GM23338 (cell line): ENCODE measurements around the gene KLHL33. TPM values are rescaled to one million over a fixed set of nuclear protein-coding genes. Genes with fewer than 3 reads are reported as not detected.

ENCODE experiments used
- ATAC-seq: fragments of 200-7000 bp; cut with Tn5 transposase; 3 replicates; pipeline ENCODE4 v1.9.1; 2020
- DNase-seq: peaks from one replicate; pipeline ENCODE4 v3.0.0-alpha.2; 2015; ENCODE audit warnings: low spot score
- H2AFZ ChIP-seq: fragments of 200-600 bp; sonication (generic); 2 replicates; pipeline ENCODE4 v1.8.0; 2016; ENCODE audit warnings: antibody characterized with exemption, mild to moderate bottlenecking, moderate library complexity
- H3F3A ChIP-seq: fragments of 200-600 bp; sonication (generic); replicated peaks from 2 replicates; pipeline ENCODE4 v1.8.0; 2017; ENCODE audit warnings: antibody characterized with exemption, mixed run types, low read depth
- H3K27ac ChIP-seq: fragments of 200-600 bp; sonication (generic); 2 replicates; pipeline ENCODE4 v1.6.1; 2016; ENCODE audit warnings: low read depth
- H3K27me3 ChIP-seq: fragments of 200-600 bp; sonication (generic); 2 replicates; pipeline ENCODE4 v1.8.0; 2016; ENCODE audit warnings: mild to moderate bottlenecking, mixed run types, moderate library complexity; ENCODE audit not compliant: insufficient read depth
- H3K36me3 ChIP-seq: fragments of 200-600 bp; sonication (generic); 2 replicates; pipeline ENCODE4 v1.8.0; 2016; ENCODE audit warnings: mild to moderate bottlenecking; ENCODE audit not compliant: insufficient read depth
- H3K4me1 ChIP-seq: fragments of 200-600 bp; sonication (generic); 2 replicates; pipeline ENCODE4 v1.8.0; 2016; ENCODE audit warnings: mild to moderate bottlenecking, moderate library complexity; ENCODE audit not compliant: insufficient read depth
- H3K4me2 ChIP-seq: fragments of 200-600 bp; sonication (generic); 2 replicates; pipeline ENCODE4 v1.7.1; 2017; ENCODE audit warnings: mixed run types
- H3K4me3 ChIP-seq: fragments of 200-600 bp; sonication (generic); 2 replicates; pipeline ENCODE4 v1.6.1; 2016; ENCODE audit warnings: mixed run types
- H3K79me2 ChIP-seq: fragments of 200-600 bp; sonication (generic); replicated peaks from 2 replicates; pipeline ENCODE4 v1.8.0; 2017; ENCODE audit warnings: mild to moderate bottlenecking; ENCODE audit not compliant: insufficient read depth
- H3K9me2 ChIP-seq: fragments of 200-600 bp; sonication (generic); 2 replicates; pipeline ENCODE4 v1.8.0; 2017; ENCODE audit not compliant: insufficient read depth
- H4K20me1 ChIP-seq: fragments of 200-600 bp; sonication (generic); replicated peaks from 2 replicates; pipeline ENCODE4 v1.8.0; 2017; ENCODE audit warnings: mild to moderate bottlenecking; ENCODE audit not compliant: insufficient read depth
- H3K27ac Mint-ChIP-seq: 2 replicates; pipeline ENCODE4 v1.8.0; 2020; ENCODE audit warnings: inconsistent platforms, mild to moderate bottlenecking, moderate library complexity, mixed read lengths
- H3K27me3 Mint-ChIP-seq: 3 replicates; pipeline ENCODE4 v1.8.0; 2022; ENCODE audit warnings: low read depth, mild to moderate bottlenecking, moderate library complexity, mixed read lengths, inconsistent platforms; ENCODE audit not compliant: insufficient read depth, poor library complexity
- H3K36me3 Mint-ChIP-seq: 3 replicates; pipeline ENCODE4 v1.8.0; 2021; ENCODE audit warnings: low read depth, mild to moderate bottlenecking, inconsistent platforms, moderate library complexity, mixed read lengths
- H3K4me1 Mint-ChIP-seq: 3 replicates; pipeline ENCODE4 v1.8.0; 2020; ENCODE audit warnings: mild to moderate bottlenecking, inconsistent platforms, mixed read lengths
- H3K4me3 Mint-ChIP-seq: 3 replicates; pipeline ENCODE4 v1.8.0; 2021; ENCODE audit warnings: moderate library complexity, mild to moderate bottlenecking, inconsistent platforms, mixed read lengths
- H3K9me3 Mint-ChIP-seq: 3 replicates; pipeline ENCODE4 v1.8.0; 2020; ENCODE audit warnings: moderate library complexity, mild to moderate bottlenecking, inconsistent platforms, mixed read lengths
- CREB1 ChIP-seq: fragments of 250-450 bp; sonication (Bioruptor Pico); IDR thresholded peaks from 2 replicates; pipeline ENCODE4 v1.5.0; 2020; ENCODE audit warnings: low read depth, mild to moderate bottlenecking, moderate library complexity
- CTCF ChIP-seq, 2 experiments: fragments of 200-600 bp in 1 of 2; sonication (generic) in 1 of 2; conservative IDR thresholded peaks; 2 replicates each; pipeline versions ENCODE4 v1.5.1 to v1.6.1; 2016 to 2017; ENCODE audit warnings: antibody characterized with exemption in 2 of 2, low read depth in 2 of 2, mild to moderate bottlenecking in 2 of 2, moderate library complexity in 1 of 2
- EZH2 ChIP-seq: fragments of 200-600 bp; sonication (generic); IDR thresholded peaks from one replicate; pipeline ENCODE4 v1.8.0; 2017; ENCODE audit warnings: antibody characterized with exemption, mild to moderate bottlenecking, low read depth; ENCODE audit not compliant: unreplicated experiment
- EZH2phosphoT487 ChIP-seq: fragments of 200-600 bp; sonication (generic); IDR thresholded peaks from one replicate; pipeline ENCODE4 v1.8.1; 2018; ENCODE audit warnings: antibody characterized with exemption; ENCODE audit not compliant: unreplicated experiment
- JUNB ChIP-seq: IDR thresholded peaks from one replicate; pipeline ENCODE4 v1.6.1; 2016; ENCODE audit warnings: antibody characterized with exemption; ENCODE audit not compliant: unreplicated experiment
- POLR2AphosphoS5 ChIP-seq: IDR thresholded peaks from 2 replicates; pipeline ENCODE4 v1.6.1; 2016; ENCODE audit warnings: antibody characterized with exemption, low read depth
- STAT1 ChIP-seq: IDR thresholded peaks from one replicate; pipeline ENCODE4 v1.6.1; 2016; ENCODE audit warnings: antibody characterized with exemption; ENCODE audit not compliant: unreplicated experiment
- ZNF114 ChIP-seq: fragments of 250-450 bp; sonication (Bioruptor Pico); IDR thresholded peaks from 2 replicates; pipeline ENCODE4 v1.5.0; 2020; ENCODE audit warnings: mild to moderate bottlenecking, moderate library complexity
- ZNF462 ChIP-seq: fragments of 250-450 bp; sonication (Bioruptor Pico); IDR thresholded peaks from 2 replicates; pipeline ENCODE4 v1.5.0; 2020; ENCODE audit warnings: mild to moderate bottlenecking, moderate library complexity
- polyA plus RNA-seq: library from polyadenylated mRNA; unstranded; fragments of >200 nt; fragmentation: Nextera tagmentation; extraction: Ambion mirVana; gene quantifications from 2 replicates; pipeline ENCODE4 v1.2.1, GENCODE V29; 2016
- total RNA-seq: library from RNA; depleted of rRNA; stranded (reverse); fragments of >200 nt; shearing (Covaris generic); gene quantifications from 2 replicates; pipeline ENCODE4 v1.2.3, GENCODE V29; 2014
- TF ChIP-seq, protein P1 (sequence below): IDR thresholded peaks from one replicate; pipeline ENCODE4 v1.6.1; 2018; ENCODE audit warnings: antibody characterized with exemption; ENCODE audit not compliant: unreplicated experiment
- TF ChIP-seq, protein P2 (sequence below): IDR thresholded peaks from 2 replicates; pipeline ENCODE4 v1.6.1; 2016; ENCODE audit warnings: antibody characterized with exemption

Gene KLHL33
- total and polyA plus RNA-seq, 2 experiments from 2014 or later: 0.15 to 0.35 TPM

DNA sequence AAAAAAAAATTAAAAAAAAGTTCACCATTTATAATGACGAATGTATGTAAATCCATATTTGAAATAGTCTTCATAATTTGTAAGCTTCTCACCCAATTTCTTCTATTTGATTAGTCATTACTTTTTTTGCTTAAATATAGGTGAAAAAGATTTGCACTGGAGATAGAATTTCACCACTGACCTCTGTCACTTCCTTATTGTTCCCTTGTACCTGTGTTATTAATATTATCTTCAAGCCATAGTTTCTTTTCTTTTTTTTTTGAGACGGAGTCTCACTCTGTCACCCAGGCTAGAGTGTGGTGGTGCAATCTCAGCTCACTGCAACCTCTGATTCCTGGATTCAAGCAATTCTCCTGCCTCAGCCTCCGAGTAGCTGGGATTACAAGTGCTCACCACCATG lies 38.5 kb downstream of the KLHL33 start:
- Mint-ChIP-seq H3K27ac (no peak overlapping the region), H3K9me3 (no peaks in the 10 kb centered on the region), H3K36me3 (peaks cover 12% of the 10 kb centered on the region), H3K27me3 (peaks cover 2% of the 10 kb centered on the region), H3K4me1 (no peaks in the 10 kb centered on the region), H3K4me3 (no peak overlapping the region)
- Histone ChIP-seq H2AFZ (no peak overlapping the region), H3K79me2 (no peaks in the 10 kb centered on the region), H3K4me2 (no peak overlapping the region), H3K27ac (no peak overlapping the region), H3K4me1 (no peaks in the 10 kb centered on the region), H3K36me3 (no peaks in the 10 kb centered on the region; the same call in none of the 2 replicates), H3F3A (no peaks in the 10 kb centered on the region), H3K4me3 (no peak overlapping the region), H4K20me1 (no peaks in the 10 kb centered on the region), H3K27me3 (no peaks in the 10 kb centered on the region), H3K9me2 (no peaks in the 10 kb centered on the region)
- no peak for ATAC-seq
- TF ChIP-seq EZH2phosphoT487 (no peak), CREB1 (CRISPR knock-in tag) (no peak), CTCF (conservative IDR thresholded peaks at IDR 0.05; ENCODE audit: low read depth in 2 of 2) (no peak), STAT1 (no peak), JUNB (no peak), ZNF114 (CRISPR knock-in tag) (no peak), ZNF462 (CRISPR knock-in tag) (no peak), EZH2 (no peak), POLR2AphosphoS5 (no peak)
- TF ChIP-seq, protein P1, sequence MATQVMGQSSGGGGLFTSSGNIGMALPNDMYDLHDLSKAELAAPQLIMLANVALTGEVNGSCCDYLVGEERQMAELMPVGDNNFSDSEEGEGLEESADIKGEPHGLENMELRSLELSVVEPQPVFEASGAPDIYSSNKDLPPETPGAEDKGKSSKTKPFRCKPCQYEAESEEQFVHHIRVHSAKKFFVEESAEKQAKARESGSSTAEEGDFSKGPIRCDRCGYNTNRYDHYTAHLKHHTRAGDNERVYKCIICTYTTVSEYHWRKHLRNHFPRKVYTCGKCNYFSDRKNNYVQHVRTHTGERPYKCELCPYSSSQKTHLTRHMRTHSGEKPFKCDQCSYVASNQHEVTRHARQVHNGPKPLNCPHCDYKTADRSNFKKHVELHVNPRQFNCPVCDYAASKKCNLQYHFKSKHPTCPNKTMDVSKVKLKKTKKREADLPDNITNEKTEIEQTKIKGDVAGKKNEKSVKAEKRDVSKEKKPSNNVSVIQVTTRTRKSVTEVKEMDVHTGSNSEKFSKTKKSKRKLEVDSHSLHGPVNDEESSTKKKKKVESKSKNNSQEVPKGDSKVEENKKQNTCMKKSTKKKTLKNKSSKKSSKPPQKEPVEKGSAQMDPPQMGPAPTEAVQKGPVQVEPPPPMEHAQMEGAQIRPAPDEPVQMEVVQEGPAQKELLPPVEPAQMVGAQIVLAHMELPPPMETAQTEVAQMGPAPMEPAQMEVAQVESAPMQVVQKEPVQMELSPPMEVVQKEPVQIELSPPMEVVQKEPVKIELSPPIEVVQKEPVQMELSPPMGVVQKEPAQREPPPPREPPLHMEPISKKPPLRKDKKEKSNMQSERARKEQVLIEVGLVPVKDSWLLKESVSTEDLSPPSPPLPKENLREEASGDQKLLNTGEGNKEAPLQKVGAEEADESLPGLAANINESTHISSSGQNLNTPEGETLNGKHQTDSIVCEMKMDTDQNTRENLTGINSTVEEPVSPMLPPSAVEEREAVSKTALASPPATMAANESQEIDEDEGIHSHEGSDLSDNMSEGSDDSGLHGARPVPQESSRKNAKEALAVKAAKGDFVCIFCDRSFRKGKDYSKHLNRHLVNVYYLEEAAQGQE: no peak
- TF ChIP-seq, protein P2, sequence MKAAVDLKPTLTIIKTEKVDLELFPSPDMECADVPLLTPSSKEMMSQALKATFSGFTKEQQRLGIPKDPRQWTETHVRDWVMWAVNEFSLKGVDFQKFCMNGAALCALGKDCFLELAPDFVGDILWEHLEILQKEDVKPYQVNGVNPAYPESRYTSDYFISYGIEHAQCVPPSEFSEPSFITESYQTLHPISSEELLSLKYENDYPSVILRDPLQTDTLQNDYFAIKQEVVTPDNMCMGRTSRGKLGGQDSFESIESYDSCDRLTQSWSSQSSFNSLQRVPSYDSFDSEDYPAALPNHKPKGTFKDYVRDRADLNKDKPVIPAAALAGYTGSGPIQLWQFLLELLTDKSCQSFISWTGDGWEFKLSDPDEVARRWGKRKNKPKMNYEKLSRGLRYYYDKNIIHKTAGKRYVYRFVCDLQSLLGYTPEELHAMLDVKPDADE: no peak
- DNase-seq: no peak
